Measurements from ENCODE around the gene TTLL11.
"Not testable (repeated sequence)": the region's sequence is repeated elsewhere in the genome, so short reads cannot be mapped to it uniquely, and the experiment has no call there.

TTLL11 gene

DNA sequence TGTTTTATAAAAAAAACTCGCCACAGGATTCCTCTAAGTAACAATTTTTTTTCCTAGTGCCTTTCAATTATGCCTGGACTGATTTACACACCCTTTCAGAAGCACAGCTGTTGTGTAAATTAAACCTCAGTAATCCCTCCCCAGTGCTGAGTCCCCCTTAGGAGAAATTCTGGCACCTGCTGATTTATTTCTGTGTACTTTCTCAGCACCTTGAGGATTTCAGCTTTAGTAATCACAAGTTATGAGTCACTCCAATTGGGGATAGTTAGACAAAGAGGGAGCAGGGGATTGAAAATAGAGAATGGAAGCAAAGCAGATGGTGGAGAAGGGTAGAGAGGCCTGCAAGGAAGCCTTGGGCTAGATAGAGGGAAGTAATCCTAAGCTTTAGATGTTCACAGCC lies 171.7 kb downstream of the TTLL11 start:
- H3K27ac ChIP-seq = no peak overlapping the region
- DNase-seq (ENCODE audit: low read depth, low spot score) = no peak

DNA sequence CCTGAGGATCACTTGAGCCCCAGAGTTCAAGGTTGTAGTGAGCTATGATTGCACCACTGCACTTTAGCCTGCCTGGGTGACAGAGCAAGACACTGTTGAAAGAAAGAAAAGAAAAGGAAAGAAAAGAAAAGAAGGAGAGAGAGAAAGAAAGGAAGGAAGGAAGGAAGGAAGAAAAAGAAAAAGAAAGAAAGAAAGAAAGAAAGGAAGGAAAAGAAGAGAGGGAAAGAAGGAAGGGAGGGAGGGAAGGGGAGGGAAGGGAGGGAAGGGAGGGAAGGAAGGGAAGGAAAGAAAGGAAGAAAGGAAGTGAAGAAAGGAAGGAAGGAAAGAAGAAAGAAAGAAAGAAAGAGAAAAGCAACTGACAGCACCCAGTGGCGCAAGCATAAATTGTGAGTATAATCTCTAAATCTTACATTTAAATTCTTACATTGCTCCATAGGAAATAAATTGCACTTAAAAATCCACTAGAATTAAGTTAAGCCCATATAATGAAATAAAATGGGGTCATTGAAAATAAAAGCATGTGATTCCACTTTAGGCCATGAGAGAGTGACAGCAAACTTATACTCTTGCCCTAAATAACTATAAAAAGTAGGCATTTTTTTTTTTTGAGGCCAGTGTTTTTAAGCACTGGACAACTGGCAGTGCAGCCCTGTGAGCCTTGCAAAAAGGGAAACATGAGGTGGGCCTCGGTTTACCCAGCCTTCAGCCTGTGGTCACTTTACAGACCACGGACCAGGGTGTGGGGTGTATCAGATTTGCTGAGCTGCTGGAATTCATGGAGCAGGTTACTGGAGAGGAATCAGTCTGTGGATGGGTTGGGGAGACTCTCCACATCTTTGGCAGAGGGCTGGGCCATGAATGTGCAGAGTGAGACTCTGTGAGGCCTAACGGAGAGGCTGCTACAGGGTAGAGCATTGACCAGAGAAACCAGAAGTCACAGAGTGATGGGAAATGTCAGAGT lies 175.5 kb downstream of the TTLL11 start:
- DNase-seq (ENCODE audit: low read depth, low spot score) = no peak
- H3K27ac ChIP-seq = no peak overlapping the region

DNA sequence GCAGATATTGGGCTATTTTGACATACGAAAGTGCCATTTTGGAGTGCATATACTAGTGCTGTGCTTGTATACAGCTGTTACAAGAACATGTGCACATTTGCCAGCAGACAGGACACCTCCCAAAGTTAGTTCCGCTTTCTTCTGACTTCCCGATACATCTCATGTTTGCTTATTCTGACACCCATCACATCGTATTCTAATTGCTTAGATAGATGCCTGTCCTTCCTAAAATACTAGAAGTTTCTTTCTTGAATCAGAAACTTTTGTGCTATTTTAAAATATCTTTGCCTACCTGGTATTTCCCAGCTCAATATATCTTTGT lies 177.8 kb downstream of the TTLL11 start:
- no peak for DNase-seq (ENCODE audit: low read depth, low spot score)
- H3K27ac ChIP-seq = no peak overlapping the region

- no peak overlapping the region for H3K27ac ChIP-seq
- no peak for DNase-seq (ENCODE audit: low read depth, low spot score)
These were observed 178.4 kb downstream of the TTLL11 start for GRCh38 chr9:121914604-121915303.

GRCh38 chr9:121914017-121914595 lies 179.0 kb downstream of the TTLL11 start:
- no peak for DNase-seq (ENCODE audit: low read depth, low spot score)
- H3K27ac ChIP-seq = no peak overlapping the region

- no peak for DNase-seq (ENCODE audit: low read depth, low spot score)
- no peak overlapping the region for H3K27ac ChIP-seq
These were observed 180.1 kb downstream of the TTLL11 start for GRCh38 chr9:121912812-121913627.

DNA sequence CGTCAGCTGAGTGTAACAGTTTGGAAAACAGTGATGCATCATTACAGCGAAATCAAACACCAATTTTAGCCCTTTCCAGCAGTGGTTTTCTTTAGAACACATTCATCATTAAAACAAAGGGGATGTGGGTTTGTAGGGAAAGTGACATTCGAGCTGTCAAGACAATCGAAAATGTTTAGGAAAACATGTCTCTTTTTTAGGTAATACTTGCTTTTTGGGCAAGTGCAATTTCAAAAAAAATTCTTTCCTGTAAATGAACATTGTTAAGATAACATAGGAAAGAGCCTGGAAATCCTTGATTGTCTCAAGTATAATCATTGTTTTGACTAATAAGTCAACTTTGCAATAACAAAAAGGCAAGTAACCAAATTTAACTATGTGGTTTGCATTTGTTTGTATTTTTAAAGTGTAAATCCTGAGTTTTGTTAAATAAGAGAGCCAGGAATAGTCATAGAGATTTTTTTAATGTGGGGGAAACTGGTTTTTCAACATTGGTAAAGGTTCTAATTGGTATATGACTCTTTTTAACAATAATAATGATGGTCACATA lies 182.5 kb downstream of the TTLL11 start:
- DNase-seq (ENCODE audit: low read depth, low spot score) = no peak

GRCh38 chr9:121909111-121909510 lies 184.0 kb downstream of the TTLL11 start:
- no peak overlapping the region for H3K27ac ChIP-seq

More for the DNA sequence above, 182.5 kb downstream of the TTLL11 start:
- no peak overlapping the region for H3K27ac ChIP-seq

GRCh38 chr9:121906074-121906870 lies 186.8 kb downstream of the TTLL11 start:
- DNase-seq (ENCODE audit: low read depth, low spot score) = no peak
- no peak overlapping the region for H3K27ac ChIP-seq

More at GRCh38 chr9:121909111-121909510, 184.0 kb downstream of the TTLL11 start:
- no peak for DNase-seq (ENCODE audit: low read depth, low spot score)

GRCh38 chr9:121902461-121903135 lies 190.5 kb downstream of the TTLL11 start:
- H3K27ac ChIP-seq = no peak overlapping the region
- DNase-seq (ENCODE audit: low read depth, low spot score) = no peak

DNA sequence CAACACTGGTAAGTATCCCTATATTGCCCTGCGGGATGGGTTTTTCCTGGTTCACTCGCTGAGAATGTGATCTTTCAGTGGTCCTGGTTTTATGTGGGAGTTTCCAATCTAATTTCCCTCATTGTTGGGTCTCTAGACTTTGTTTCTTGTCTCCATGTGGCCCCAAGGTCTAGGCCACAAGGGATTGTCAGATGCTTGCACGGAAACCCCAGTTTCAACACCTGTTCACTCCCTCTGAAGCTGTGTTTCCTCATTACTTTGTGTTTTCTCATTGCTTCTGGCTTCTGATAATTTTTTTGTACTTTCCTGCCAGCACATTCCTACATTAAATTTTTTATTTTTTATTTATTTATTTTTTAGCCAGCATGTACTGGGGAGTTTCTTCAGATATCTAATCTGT lies 191.5 kb downstream of the TTLL11 start:
- no peak overlapping the region for H3K27ac ChIP-seq
- no peak for DNase-seq (ENCODE audit: low read depth, low spot score)

DNA sequence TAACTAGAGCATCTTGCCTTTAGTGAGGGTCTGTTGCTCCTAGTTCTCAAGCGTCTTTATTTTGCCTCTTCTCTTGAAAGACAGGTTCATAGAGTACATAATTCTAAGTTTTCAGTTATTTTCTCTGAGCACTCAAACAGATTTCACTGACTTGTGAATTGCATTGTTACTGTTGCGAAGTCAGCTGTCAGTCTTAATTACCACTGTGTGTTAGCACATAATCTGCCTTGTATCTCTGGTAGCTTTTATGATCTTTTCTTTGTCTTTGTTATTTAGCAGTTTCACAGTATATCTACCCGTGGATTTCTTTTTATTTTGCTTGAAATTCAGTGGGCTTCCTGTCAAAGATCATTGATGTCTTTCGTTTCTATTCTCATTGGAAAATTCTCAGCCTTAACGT lies 192.9 kb downstream of the TTLL11 start:
- H3K27ac ChIP-seq = no peak overlapping the region
- no peak for DNase-seq (ENCODE audit: low read depth, low spot score)

DNA sequence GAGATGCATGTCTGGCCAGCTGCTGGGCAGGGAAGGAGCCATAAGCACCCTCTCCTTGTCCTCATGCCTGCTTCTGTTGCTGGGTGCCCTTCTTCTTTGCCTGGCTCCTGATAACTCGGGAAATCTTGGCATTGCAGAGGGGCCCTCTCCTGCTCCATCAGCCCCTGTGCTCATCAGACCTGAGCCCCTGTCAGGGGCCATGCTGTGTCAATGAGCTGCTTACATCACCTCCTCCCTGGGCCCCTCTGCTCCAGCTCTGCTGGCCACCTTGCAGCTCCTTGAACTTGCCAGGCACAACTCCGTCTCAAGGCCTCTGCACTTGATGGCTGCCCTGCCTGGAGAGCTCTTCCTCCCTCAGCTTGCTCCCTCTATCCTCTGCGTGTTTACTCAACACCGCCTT lies 194.3 kb downstream of the TTLL11 start:
- no peak for DNase-seq (ENCODE audit: low read depth, low spot score)
- no peak overlapping the region for H3K27ac ChIP-seq

DNA sequence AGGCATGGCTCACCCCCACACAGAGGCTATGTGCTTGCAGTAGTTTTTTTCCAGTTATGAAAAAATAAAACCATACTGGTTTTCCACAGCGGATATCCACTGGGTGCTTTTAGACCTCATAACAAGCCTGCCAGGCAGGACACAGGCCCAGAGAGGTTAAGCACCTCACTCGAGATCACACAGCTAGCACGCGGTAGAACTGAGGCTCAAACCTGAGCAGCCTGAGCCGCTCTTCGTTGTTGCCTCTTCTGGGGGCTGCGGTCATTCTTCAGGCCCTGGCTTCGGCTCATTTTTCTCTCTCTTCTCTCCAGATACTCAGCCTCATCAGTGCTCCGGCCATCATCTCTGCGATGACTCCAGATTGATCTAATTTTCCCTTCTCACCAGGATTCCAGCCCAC lies 196.0 kb downstream of the TTLL11 start:
- no peak overlapping the region for H3K27ac ChIP-seq
- no peak for DNase-seq (ENCODE audit: low read depth, low spot score)

GRCh38 chr9:121896545-121896943 lies 196.6 kb downstream of the TTLL11 start:
- no peak overlapping the region for H3K27ac ChIP-seq
- no peak for DNase-seq (ENCODE audit: low read depth, low spot score)

- no peak for DNase-seq (ENCODE audit: low read depth, low spot score)
- no peak overlapping the region for H3K27ac ChIP-seq
These were observed 197.1 kb downstream of the TTLL11 start for GRCh38 chr9:121895818-121896544.

DNA sequence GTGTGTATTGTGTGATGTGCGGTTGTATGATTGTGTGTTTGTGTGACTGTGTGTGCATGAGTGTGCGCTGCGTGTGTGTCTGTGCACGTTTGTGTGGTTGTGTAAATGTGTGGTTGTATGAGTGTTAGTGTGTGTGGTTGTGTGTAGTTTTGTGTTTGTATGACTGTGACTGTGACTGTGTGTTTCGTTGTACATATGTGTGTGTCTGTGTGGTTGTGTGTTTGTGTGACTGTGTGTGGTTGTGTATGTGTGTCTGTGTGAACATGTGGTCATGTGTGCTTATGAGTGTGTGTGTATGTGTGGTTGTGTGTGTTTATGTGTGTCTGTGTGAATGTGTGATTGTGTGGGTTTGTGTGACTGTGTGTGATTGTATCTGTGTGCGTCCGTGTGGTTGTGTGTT lies 197.8 kb downstream of the TTLL11 start:
- H3K27ac ChIP-seq = no peak overlapping the region
- no peak for DNase-seq (ENCODE audit: low read depth, low spot score)

DNA sequence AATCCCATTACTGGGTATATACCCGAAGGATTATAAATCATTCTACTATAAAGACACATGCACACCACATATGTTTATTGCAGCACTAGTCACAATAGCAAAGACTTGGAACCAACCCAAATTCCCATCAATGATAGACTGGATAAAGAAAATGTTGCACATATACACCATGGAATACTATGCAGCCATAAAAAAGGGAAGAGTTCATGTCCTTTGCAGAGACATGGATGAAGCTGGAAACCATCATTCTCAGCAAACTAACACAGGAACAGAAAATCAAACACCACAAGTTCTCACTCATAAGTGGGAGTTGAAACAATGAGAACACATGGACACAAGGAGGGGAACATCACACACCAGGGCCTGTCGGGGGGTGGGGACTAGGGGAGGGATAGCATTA lies 198.7 kb downstream of the TTLL11 start:
- not testable (repeated sequence) for H3K27ac ChIP-seq; DNase-seq (ENCODE audit: low read depth, low spot score)

Data from epithelial cell of prostate (primary cell).